Fibroblast of skin of right quadriceps (primary cell): Measurements from ENCODE around the gene FAIM2.

Experiments used
- DNase-seq: peaks from one replicate; pipeline ENCODE4 v3.0.0-alpha.2; 2013

The FAIM2 gene

GRCh38 chr12:49877066-49877465 is 26.6 kb downstream of the FAIM2 start:
- no peak for DNase-seq

- no peak for DNase-seq
Observed at GRCh38 chr12:49876070-49876469, 27.6 kb downstream of the FAIM2 start.

DNA sequence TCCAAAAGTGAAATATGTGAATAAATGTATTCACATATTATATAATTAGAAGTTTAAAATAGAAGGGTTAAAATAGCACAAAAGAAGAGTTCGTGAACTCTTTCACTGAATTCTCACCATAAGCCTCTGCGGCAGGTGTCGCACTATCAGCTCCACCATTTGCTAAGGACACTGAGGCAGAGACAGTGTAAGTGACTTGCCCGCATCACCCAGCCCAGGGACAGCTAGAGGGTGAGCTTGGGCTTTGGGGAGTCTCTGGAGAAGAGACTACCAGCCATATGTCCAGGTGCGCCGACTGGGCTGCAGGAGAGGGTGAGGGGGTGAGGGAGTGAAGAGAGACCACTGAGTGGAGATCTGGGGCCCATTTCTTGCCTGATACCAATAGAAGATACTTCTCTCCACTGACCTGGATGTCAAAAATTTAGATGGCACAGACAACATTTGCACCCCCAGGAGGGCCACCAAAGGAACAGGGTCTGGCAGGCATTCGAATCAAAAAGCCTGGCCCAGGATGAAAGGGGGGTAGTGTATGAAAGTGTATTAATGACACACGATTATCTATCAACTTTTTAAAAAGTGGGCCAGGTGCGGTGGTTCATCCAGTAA is 28.5 kb downstream of the FAIM2 start:
- no peak for DNase-seq

GRCh38 chr12:49874142-49874897 is 29.4 kb downstream of the FAIM2 start:
- no peak for DNase-seq

- DNase-seq, result no peak
Observed at GRCh38 chr12:49873361-49873934, 30.3 kb downstream of the FAIM2 start.

DNA sequence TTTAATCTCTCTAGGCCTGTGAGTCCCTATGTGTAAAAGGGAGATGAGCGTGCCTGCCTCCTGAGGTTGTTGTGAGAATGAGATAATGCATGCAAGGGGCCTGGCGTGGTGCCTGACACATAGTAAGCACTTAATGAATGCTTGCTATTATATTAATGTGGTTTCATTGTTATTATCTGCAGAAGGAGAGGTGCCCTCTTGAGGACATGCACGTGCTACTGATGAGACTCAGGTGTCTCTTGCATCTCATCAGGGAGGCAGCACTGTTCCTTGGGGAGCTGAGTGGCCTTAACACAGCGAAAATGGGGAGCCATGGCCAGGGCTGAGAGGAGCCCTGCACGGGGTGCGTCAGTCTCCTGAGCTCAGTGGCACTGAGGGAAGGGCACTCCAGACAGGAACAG is 30.9 kb downstream of the FAIM2 start:
- peak; percentile 23 for DNase-seq

DNA sequence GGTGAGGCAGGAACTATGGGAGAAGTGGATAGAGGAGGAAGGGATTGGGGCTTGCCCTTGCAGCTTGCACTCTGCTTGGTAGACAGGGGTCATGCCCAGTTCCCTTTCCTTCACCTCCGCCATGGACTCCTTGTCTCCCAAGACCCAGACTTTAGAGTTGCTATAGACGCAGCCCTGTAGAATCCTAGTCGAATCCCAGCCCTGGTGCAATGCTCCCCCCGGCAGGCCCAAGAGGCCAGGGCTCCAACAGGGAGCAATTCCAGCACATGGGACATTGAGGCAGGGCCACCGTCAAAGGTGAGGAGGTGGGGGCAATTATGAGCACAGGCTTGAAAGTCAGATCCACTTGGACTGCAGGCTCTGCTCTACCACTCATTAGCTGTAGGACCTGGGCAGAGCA is 31.3 kb downstream of the FAIM2 start:
- no peak for DNase-seq

GRCh38 chr12:49871811-49872251 is 31.9 kb downstream of the FAIM2 start:
- DNase-seq, result peak; percentile 58

DNA sequence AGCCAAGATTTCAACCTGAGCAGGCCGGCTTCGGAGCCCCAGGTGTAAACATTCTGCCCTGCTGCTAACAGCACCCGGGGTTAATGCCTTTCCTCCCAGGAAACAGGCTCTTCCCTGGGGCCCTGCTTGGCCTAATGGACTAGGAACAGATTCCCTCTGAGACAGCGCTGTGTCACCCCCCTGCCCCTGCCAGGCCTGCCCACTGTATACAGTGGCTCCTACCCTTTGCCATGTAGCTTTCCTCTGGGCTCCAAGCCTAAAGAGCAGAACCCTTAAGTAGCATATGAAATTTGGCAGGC is 32.5 kb downstream of the FAIM2 start:
- no peak for DNase-seq

DNA sequence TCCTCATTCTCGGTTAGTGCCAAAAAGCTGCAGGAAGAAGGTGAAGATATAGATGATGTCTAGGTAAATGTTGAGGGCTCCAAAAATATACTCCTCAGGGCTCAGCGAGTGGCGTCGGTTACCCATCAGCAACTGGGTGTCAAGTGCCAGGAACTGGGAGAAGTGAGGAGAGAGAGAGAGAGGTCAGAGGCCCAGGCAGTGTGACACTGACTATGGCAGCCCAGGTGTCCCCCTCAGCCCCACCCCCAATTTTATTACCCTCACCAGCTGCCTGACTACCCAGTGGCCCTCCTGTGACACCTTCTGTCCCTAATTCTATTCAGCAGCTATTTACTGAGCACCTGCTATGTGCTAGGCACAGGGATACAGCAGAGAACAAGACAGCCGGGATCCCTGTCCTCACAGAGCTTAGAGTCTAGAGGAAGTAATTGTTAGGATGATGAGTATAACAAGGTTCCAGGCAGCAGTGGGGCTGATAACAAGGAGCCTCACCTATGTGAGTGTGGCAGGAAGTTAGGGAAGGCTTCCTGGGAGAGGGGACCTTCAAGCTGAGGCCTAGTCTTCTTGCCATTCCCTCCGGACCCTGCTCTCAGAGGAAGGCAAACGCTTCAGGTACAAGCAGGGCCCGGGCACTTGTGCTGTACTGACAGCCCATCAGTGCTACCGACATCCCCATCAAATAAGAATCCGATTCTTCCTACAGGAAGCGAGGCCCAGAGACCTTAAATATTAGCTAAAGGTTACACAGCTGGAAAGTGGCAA is 33.0 kb downstream of the FAIM2 start:
- no peak for DNase-seq

- no peak for DNase-seq
Observed at GRCh38 chr12:49869816-49870500, 33.7 kb downstream of the FAIM2 start.

DNA sequence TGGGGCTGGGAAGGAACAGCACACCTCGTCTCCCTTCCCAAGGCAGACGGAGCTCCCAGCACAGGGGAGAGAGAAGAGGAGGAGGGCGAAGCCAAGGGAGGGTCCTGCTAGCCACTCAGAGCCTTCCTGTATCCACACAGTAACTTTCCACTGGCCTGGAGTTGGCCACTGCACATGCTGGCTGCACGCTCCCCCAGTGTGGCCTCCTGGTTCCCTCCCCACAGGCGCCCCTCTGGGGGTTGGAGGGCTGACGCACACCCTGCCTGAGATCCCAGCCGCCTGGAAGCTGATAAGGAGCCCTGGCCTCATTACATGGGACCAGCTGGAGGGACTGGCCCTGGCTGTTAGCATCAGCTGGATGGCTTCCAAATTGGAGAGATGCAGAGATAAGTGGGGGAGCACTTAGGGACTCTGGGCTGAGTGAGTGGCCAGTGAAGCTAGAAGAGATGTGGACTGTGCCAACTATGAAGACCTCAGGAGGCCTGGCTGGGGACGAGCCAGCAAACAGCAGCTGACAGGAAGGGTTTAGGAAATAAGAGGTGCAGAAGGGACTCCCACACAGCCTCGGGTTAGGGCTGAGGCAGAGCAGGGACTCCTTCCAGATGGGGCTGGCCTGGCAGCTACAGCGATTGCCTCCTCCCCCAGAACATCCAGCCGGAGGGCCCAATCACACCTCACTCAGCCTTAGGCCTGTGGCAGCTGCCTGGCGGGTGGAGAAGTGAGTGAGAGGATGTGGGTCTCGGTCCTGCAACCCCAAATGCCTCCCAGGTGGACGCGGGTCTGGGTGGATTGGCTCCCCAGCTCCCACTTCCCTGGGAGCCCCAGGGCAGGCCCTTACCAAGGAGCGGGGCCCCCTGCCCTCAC is 34.5 kb downstream of the FAIM2 start:
- DNase-seq, result peak; percentile 92

DNA sequence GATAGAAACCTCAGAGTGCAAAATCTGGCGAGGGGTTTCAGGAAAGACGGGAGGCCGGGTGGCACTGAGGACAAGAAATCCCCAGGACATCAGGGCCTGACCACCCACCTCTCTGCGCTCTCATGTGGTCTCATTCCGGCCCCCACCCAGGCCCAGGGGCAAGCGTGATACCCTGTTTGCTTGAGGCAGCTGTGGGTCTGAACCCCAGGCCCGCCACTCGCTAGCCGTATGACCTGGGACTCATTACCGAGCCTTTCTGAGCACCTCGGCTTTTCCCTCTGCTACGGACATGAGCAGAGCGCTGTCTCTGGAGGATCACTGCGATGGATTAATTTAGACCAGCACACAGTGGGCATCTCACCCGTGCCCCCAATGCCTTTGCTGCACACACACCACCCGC is 35.3 kb downstream of the FAIM2 start:
- no peak for DNase-seq

GRCh38 chr12:49867570-49868341 is 35.9 kb downstream of the FAIM2 start:
- peak; percentile 14 for DNase-seq

GRCh38 chr12:49866859-49867569 is 36.7 kb downstream of the FAIM2 start:
- DNase-seq, result peak; percentile 52

GRCh38 chr12:49865782-49866135 is 37.9 kb downstream of the FAIM2 start:
- no peak for DNase-seq

DNA sequence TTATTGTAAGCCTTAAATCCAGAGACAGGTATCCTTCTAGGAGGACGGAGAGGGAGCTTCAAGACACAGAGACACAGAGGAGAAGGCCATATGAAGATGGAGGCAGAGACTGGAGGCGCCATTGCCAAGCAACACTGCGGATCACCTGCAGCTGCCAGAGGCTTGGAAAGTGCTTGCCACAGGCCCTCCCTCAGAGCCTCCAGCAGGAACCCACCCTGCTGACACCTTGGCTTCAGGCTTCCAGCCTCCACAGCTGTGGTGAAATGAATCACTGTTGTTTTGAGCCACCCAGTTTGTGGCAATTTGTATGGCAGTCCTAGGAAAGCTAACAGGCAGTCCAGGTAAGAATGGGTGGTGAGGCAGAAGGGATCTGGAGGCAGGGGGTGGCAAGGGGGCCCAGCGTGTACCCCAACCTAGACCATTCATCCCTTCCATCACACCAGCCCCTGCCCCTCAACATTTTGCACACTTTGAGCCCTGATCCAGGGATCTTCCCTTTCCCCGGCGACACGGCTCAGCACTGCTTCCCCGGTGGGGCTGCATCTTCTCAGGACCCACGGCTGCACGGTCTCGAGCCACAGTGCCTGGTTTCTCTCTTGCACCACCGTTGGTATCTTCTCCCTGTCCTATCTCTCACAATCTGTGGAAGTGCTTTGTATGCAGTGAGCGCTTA is 38.5 kb downstream of the FAIM2 start:
- DNase-seq, result no peak

DNA sequence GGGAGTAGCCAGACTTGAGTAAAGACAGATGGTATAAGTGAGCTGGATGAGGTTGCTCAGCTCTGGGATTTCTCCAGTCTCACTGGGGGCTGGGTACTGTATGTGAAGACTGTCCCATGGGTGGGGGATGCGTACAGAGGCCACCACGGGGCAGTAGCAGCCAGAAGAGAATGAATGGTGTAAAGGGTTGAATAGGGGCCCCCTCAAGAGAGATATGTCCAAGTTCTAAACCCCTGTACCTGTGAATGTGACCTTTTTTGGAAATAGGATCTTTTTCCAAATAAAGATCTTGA is 39.0 kb downstream of the FAIM2 start:
- no peak for DNase-seq

DNA sequence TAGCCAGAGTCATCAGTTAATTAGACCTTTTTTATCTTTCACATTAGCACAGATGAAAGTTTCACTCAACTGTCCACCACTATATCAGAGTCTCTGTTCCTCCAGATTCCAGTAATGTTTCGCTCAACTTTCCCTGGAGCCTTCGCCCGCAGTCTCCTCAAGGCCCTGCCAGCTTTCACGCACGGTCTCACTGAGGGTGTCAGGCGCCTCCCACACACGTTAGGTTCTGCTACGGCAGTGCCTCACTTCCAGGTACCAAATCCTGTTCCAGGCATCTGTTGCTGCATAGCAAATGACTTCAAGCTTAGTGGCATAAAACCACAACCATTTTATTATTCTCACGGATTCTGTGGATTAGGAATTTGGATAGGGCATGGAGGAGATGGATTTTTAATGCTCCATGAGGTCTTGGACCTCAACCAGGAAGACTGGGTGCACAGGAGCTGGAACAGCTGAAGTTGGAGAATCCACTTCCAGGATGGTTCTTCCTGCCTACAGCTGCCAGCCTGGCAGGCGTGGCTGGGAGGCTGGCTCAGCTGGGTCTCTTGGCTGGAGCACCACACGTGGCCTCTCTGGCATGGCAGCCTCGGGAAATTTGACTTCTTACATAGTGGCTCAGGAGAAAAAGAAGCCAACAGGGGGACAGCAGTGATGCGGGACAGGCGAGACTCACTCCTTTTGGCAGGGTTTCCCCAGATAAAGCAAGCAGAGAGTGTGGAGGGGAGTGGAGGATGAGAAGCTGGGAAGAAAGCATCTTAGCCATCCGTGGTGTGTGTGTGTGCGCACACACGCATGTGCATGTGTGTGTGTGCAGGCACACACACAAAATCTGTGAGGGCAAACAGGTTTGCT is 39.5 kb downstream of the FAIM2 start:
- DNase-seq, result no peak
